Osteoblast (primary cell): Measurements from ENCODE around the gene TGFBR3L. TPM values are rescaled to one million over a fixed set of nuclear protein-coding genes. Genes with fewer than 3 reads are reported as not detected.

Source experiments
- DNase-seq: peaks from one replicate; pipeline ENCODE4 v3.0.0; 2011; ENCODE audit warnings: low spot score, mixed read lengths; ENCODE audit not compliant: insufficient read length; ENCODE audit errors: missing footprints
- H2AFZ ChIP-seq: 2 replicates; pipeline ENCODE4 v1.6.0; 2011; ENCODE audit warnings: mild to moderate bottlenecking, low read length
- H3K27ac ChIP-seq: 2 replicates; pipeline ENCODE4 v1.5.1; 2011; ENCODE audit warnings: mild to moderate bottlenecking, low read depth, low read length, moderate library complexity
- H3K27me3 ChIP-seq: 2 replicates; pipeline ENCODE4 v1.6.0; 2012; ENCODE audit warnings: mild to moderate bottlenecking, control low read depth, inconsistent platforms, low read length, moderate library complexity; ENCODE audit not compliant: insufficient read depth
- H3K36me3 ChIP-seq: 2 replicates; pipeline ENCODE4 v1.5.1; 2011; ENCODE audit warnings: mild to moderate bottlenecking, low read length, control low read depth, moderate library complexity; ENCODE audit not compliant: insufficient read depth
- H3K4me1 ChIP-seq: 2 replicates; pipeline ENCODE4 v1.5.1; 2011; ENCODE audit warnings: mild to moderate bottlenecking, low read length, control low read depth, moderate library complexity; ENCODE audit not compliant: insufficient read depth
- H3K4me2 ChIP-seq: 2 replicates; pipeline ENCODE4 v1.6.0; 2011; ENCODE audit warnings: mild to moderate bottlenecking, low read length; ENCODE audit not compliant: insufficient read depth
- H3K4me3 ChIP-seq: fragments of 200-600 bp; sonication (generic); 3 replicates; pipeline ENCODE4 v1.5.1; 2012; ENCODE audit warnings: mild to moderate bottlenecking, low read length, inconsistent platforms; ENCODE audit not compliant: insufficient read depth
- H3K79me2 ChIP-seq: 2 replicates; pipeline ENCODE4 v1.6.0; 2012; ENCODE audit warnings: mild to moderate bottlenecking, low read length, control low read depth, inconsistent platforms; ENCODE audit not compliant: insufficient read depth
- H3K9me3 ChIP-seq: 2 replicates; pipeline ENCODE4 v1.5.1; 2011; ENCODE audit warnings: low read depth, low read length, control low read depth
- H4K20me1 ChIP-seq: 2 replicates; pipeline ENCODE4 v1.6.0; 2012; ENCODE audit warnings: mild to moderate bottlenecking, low read length, control low read depth; ENCODE audit not compliant: insufficient read depth
- CTCF ChIP-seq: IDR thresholded peaks from 2 replicates; pipeline ENCODE4 v1.5.1; 2011; ENCODE audit warnings: mild to moderate bottlenecking, low read depth, low read length, moderate library complexity; ENCODE audit errors: extremely low read depth
- total RNA-seq: library from RNA; depleted of rRNA; stranded (reverse); fragments of >200 nt; gene quantifications from 2 replicates; pipeline ENCODE4 v1.2.3, GENCODE V29; 2012

TGFBR3L gene
- total RNA-seq, 1 donor: under 0.01 TPM

- no peak overlapping the region for H3K27ac ChIP-seq
- peaks cover 11% of the 10 kb centered on the region for H3K36me3 ChIP-seq
- peaks cover 26% of the 10 kb centered on the region for H3K27me3 ChIP-seq
- H4K20me1 ChIP-seq: peaks cover under 1% of the 10 kb centered on the region
- H3K4me2 ChIP-seq: peak overlapping the region; percentile 61
- peaks cover 11% of the 10 kb centered on the region for H3K4me1 ChIP-seq
- TF ChIP-seq CTCF: no peak
- peak overlapping the region; percentile 63 for H3K4me3 ChIP-seq
- DNase-seq: peak; percentile 87
- H3K79me2 ChIP-seq: no peaks in the 10 kb centered on the region
- H3K9me3 ChIP-seq: no peaks in the 10 kb centered on the region
- no peak overlapping the region for H2AFZ ChIP-seq
Observed at GRCh38 chr19:7915250-7916102, 846 bp downstream of the TGFBR3L start.

DNA sequence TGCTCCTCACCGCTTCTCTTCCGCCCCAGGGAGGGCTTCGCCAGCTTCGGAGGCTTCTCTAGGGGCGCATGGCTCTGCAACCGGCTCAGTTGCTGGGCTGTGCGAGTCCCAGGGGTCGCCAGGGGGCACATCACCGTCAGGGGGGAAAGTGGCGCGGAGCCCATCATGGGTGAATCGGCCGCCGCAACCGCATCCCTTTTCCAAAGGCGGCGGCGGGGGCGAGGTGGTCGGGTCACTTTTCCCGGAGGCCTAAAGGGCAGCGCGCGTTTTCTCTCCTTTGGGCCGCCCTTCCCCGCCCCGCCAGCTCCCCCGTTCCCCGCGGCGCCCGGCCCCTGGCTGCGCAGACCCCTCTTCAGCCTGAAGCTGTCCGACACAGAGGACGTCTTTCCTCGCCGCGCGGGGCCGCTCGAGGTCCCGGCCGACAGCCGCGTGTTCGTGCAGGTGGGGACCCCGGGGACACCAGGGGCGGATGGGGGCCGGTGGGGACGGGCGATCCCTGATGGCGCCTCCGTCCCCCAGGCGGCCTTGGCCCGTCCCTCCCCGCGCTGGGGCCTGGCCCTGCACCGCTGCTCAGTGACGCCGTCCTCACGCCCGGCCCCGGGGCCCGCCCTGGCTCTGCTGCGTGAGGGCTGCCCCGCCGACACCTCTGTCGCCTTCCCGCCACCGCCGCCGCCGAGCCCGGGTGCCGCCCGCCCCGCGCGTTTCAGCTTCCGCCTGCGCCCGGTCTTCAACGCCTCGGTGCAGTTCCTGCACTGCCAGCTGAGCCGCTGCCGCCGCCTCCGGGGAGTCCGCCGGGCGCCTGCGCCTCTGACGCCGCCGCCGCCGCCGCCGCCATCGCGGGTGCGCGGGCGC, 1.7 kb downstream of the TGFBR3L start:
- no peaks in the 10 kb centered on the region for H4K20me1 ChIP-seq
- no peak for TF ChIP-seq CTCF
- no peak overlapping the region for H3K27ac ChIP-seq
- H3K27me3 ChIP-seq: peaks cover 26% of the 10 kb centered on the region
- H3K4me1 ChIP-seq: peaks cover 15% of the 10 kb centered on the region
- H3K36me3 ChIP-seq: peaks cover 7% of the 10 kb centered on the region
- no peak overlapping the region for H2AFZ ChIP-seq
- H3K4me2 ChIP-seq: peak overlapping the region; percentile 61
- H3K79me2 ChIP-seq: no peaks in the 10 kb centered on the region
- peak; percentile 92 for DNase-seq
- H3K9me3 ChIP-seq: no peaks in the 10 kb centered on the region
- peak overlapping the region; percentile 63 for H3K4me3 ChIP-seq

DNA sequence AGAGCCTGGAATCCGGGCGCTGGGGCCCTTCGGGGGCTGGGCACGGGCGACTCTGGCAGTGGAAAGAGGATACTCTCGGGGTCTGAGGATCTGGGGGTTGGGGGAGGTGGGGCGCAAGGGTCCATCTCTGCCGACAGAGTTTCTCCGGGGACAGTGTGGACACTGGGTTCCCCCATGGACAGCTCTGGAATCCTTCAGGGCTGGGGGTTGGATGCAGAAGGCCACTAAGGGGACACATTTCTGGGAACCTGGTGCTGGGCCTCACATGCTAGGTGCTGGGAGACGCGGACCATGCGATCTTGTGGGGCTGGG, 2.3 kb downstream of the TGFBR3L start:
- Histone ChIP-seq H2AFZ (peak overlapping the region; percentile 15), H3K27ac (no peak overlapping the region), H3K4me1 (peaks cover 21% of the 10 kb centered on the region), H3K27me3 (peaks cover 26% of the 10 kb centered on the region), H3K4me3 (peak overlapping the region; percentile 63), H3K36me3 (peaks cover 7% of the 10 kb centered on the region), H3K79me2 (peaks cover 5% of the 10 kb centered on the region), H4K20me1 (peaks cover 4% of the 10 kb centered on the region), H3K4me2 (peak overlapping the region; percentile 77), H3K9me3 (no peaks in the 10 kb centered on the region)
- no peak for DNase-seq
- TF ChIP-seq CTCF: no peak
